Activated CD4-positive, alpha-beta memory T cell treated with anti-CD3 and anti-CD28 coated beads for 36 hours (primary cell): ENCODE data around the gene SRGAP1. TPM values are rescaled to one million over a fixed set of nuclear protein-coding genes. Genes with fewer than 3 reads are reported as not detected.

Experiments
- CTCF ChIA-PET: fragments of 350-600 bp; sonication (Branson Sonifier 250); formaldehyde crosslinking; loops from one replicate; lab custom pipeline; 2021; ENCODE audit warnings: antibody characterized with exemption, inconsistent platforms; lab: Charles Lee
- POLR2A ChIA-PET: fragments of 350-600 bp; sonication (Branson Sonifier 250); formaldehyde crosslinking; loops from one replicate; lab custom pipeline; 2021; ENCODE audit warnings: antibody characterized with exemption; lab: Charles Lee
- DNase-seq: peaks from one replicate; pipeline ENCODE4 v3.0.0-alpha.2; 2020
- H3K27ac Mint-ChIP-seq: one replicate; pipeline ENCODE4 v1.8.0; 2021; ENCODE audit warnings: mixed read lengths
- H3K27me3 Mint-ChIP-seq: one replicate; pipeline ENCODE4 v1.8.0; 2021; ENCODE audit warnings: mixed read lengths
- H3K36me3 Mint-ChIP-seq: one replicate; pipeline ENCODE4 v1.8.0; 2021; ENCODE audit warnings: mixed read lengths
- H3K4me1 Mint-ChIP-seq: one replicate; pipeline ENCODE4 v1.8.0; 2021; ENCODE audit warnings: low read depth, mixed read lengths
- H3K4me3 Mint-ChIP-seq: one replicate; pipeline ENCODE4 v1.8.0; 2021; ENCODE audit warnings: mild to moderate bottlenecking, mixed read lengths
- H3K9me3 Mint-ChIP-seq: one replicate; pipeline ENCODE4 v1.8.0; 2021; ENCODE audit warnings: mixed read lengths
- intact Hi-C: fragments of 100-400 bp; cut with micrococcal nuclease; formaldehyde crosslinking; loops from one replicate; pipeline ENCODE4 v1.15.1; 2023
- total RNA-seq, 2 experiments: library from RNA; stranded (reverse); gene quantifications; one replicate each; pipeline ENCODE4 v1.2.3, GENCODE V29; 2021

SRGAP1 gene
- total RNA-seq, 2 experiments from 2014 or later, result 0.10 to 0.12 TPM

DNA sequence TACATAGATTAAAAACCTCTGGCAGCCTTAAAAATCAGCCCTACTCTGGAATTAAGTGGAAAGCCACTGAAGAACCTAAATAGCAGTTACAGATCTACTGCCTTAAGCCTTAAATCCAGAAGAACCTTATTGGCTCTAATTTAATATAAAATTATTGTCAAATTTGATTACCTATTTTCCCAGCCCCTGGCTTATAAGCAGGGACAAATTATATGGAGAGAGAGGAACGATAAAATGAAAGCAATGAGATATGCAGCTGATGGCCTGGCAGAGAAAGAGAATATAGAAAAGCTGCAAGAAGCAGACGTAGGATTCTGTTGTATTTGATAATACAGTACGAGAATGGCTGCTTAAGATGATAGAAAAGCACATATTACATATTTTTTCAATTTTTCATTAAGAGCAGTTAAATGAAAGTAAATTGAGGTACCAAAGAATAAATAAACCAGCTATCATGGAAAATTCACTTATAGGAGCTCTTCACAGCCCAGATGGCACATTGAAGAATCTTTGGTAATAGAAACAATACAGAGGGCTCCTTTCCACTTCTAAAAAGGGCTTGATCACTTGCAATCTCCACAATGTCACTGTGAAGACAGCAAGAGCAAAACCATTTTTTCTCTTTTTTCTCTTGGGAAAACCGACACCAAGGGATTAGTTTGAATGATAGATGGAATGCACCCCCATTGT, 248.2 kb downstream of the SRGAP1 start:
- Mint-ChIP-seq H3K4me1 (no peaks in the 10 kb centered on the region), H3K27ac (no peak overlapping the region), H3K9me3 (no peaks in the 10 kb centered on the region), H3K4me3 (no peak overlapping the region), H3K27me3 (no peaks in the 10 kb centered on the region), H3K36me3 (no peaks in the 10 kb centered on the region)
- DNase-seq, result no peak
- CTCF ChIA-PET, result no interaction called here
- intact Hi-C loops, result no loop called here
- POLR2A ChIA-PET, result no interaction called here

DNA sequence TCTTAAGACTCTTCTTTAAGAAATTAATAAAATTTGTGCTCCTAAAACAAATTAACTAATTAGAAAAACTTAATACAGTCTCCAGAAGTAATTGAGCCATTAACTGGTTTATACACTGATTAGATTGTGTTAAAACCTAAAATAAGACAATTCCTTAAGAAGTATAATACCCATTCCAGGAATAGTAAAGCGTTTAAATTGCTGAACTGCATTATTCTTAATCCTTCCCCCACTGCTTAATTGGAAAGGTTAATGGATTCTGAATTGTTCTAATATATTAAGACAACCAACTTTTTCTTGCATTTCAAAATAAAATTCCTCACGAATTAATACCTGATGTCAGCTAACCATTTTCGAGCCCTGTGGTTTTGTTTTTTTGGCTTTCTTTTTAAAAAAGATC, 249.2 kb downstream of the SRGAP1 start:
- H3K4me3 Mint-ChIP-seq, result no peak overlapping the region
- DNase-seq, result no peak
- H3K4me1 Mint-ChIP-seq, result no peaks in the 10 kb centered on the region
- peaks cover 1% of the 10 kb centered on the region for H3K27me3 Mint-ChIP-seq
- H3K27ac Mint-ChIP-seq, result no peak overlapping the region
- H3K9me3 Mint-ChIP-seq, result no peaks in the 10 kb centered on the region
- CTCF ChIA-PET, result no interaction called here
- POLR2A ChIA-PET, result no interaction called here
- intact Hi-C loops, result no loop called here
- no peaks in the 10 kb centered on the region for H3K36me3 Mint-ChIP-seq

DNA sequence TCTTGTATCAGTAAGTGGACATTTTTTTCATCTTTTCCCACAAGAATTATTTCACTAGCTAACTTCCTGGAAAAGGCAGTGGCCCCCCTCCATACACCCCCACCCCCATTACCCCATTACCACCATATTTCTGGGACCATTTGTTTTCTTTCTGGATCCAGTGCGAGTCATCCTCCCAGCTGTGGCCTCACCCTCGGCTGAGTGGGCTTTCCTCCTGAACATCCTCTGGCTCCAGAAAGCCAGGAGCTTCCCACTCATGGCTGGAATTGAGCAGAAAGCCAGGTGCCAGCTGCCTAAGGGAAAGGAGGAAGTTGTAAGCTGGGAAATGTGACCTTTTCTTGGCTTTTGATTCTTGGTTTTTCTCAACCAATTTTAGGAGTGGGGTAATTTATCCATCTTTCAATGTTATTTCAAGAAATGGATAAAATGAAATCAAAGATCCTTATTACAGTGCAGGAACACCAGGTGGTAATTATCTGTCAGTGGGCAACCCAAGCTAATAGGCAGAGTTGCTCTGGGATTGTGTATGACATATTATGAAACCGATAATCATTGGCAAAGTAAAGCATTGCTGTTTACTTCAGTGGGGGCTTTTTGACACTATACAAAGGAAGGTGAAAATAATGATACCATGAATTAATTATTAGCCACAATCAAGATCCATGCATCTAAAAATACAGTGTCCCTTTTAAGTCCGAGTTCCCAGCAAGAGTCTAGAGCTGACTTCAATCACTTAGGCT, 253.0 kb downstream of the SRGAP1 start:
- H3K4me1 Mint-ChIP-seq, result no peaks in the 10 kb centered on the region
- no peak for DNase-seq
- ChIA-PET POLR2A (no interaction called here), CTCF (no interaction called here)
- intact Hi-C loops, result no loop called here
- no peak overlapping the region for H3K27ac Mint-ChIP-seq
- H3K9me3 Mint-ChIP-seq, result no peaks in the 10 kb centered on the region
- peaks cover 13% of the 10 kb centered on the region for H3K27me3 Mint-ChIP-seq
- H3K4me3 Mint-ChIP-seq, result no peak overlapping the region
- no peaks in the 10 kb centered on the region for H3K36me3 Mint-ChIP-seq

DNA sequence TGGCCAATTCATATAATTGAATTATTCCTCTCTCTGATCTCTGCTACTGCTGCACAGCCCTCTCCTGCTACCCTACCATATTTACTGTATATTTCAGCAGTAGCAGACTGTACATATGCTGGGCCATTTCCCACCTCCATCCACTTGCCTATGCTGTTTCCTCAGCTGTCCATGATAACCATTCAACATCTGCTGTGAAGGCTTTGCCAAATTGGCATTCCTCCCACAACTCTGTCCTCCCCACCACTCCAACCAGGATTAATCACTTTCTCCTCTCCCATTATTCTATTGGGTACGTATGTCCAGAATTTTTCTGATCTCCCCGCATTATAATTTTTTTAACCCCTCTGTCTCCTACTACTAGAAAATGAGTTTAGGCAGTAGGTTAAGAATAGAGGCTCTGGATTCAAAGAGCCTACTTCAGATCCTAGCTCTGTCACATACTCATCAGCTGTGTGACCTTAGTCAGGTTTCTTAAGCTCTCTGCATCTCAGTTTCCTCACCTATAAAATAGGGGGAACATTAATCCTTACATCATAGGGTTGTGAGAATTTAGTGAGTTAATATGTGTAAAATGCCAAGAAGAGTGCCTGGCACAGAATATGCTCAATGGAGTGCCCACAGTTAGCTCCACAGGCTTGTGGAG, 254.3 kb downstream of the SRGAP1 start:
- CTCF ChIA-PET, result no interaction called here
- Mint-ChIP-seq H3K36me3 (no peaks in the 10 kb centered on the region), H3K4me1 (no peaks in the 10 kb centered on the region), H3K9me3 (no peaks in the 10 kb centered on the region), H3K27me3 (peaks cover 13% of the 10 kb centered on the region), H3K4me3 (no peak overlapping the region), H3K27ac (no peak overlapping the region)
- POLR2A ChIA-PET, result no interaction called here
- no peak for DNase-seq
- intact Hi-C loops, result no loop called here

DNA sequence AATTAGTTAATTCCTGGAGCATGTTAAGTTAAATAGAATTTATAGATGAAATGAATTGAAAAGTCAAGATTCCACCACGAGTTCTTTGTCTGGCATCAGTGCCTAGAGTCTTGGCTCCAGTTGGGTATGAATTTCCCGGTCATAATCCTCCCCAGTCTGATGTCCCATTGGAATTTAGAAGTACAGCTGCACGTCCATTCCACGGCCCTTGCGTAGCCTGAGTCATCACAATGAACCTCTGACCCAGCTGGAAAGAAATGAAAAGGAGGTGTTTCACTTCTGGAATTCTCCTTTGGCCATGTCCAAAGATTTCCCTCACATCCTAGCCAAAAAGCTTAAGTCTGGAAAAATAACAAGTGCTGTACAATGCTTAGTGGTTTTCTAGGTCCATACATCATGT, 254.9 kb downstream of the SRGAP1 start:
- intact Hi-C loops, result no loop called here
- H3K4me3 Mint-ChIP-seq, result no peak overlapping the region
- H3K4me1 Mint-ChIP-seq, result no peaks in the 10 kb centered on the region
- ChIA-PET CTCF (no interaction called here), POLR2A (no interaction called here)
- H3K27ac Mint-ChIP-seq, result no peak overlapping the region
- no peaks in the 10 kb centered on the region for H3K9me3 Mint-ChIP-seq
- no peaks in the 10 kb centered on the region for H3K36me3 Mint-ChIP-seq
- peaks cover 13% of the 10 kb centered on the region for H3K27me3 Mint-ChIP-seq
- no peak for DNase-seq

DNA sequence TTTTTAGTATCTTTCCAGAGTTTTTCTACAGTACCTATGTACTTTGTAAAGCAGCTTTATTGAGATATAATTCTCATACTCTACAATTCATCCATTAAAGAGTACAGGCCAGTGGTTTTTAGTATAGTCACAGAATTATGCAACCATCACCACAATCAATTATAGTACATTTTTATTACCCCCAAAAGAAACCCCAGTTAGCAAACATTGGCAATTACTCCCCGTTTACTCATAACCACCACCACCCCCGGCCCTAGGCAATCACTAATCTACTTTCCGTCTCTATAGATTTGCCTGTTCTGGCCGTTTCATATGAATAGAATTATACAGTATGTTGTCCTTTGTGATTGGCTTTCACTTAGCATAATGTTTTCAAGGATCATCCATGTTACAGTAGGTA, 257.8 kb downstream of the SRGAP1 start:
- Mint-ChIP-seq H3K9me3 (no peaks in the 10 kb centered on the region), H3K4me3 (no peak overlapping the region), H3K27me3 (peaks cover 19% of the 10 kb centered on the region), H3K27ac (no peak overlapping the region), H3K4me1 (no peaks in the 10 kb centered on the region), H3K36me3 (no peaks in the 10 kb centered on the region)
- ChIA-PET CTCF (no interaction called here), POLR2A (no interaction called here)
- intact Hi-C loops, result no loop called here
- DNase-seq, result no peak

DNA sequence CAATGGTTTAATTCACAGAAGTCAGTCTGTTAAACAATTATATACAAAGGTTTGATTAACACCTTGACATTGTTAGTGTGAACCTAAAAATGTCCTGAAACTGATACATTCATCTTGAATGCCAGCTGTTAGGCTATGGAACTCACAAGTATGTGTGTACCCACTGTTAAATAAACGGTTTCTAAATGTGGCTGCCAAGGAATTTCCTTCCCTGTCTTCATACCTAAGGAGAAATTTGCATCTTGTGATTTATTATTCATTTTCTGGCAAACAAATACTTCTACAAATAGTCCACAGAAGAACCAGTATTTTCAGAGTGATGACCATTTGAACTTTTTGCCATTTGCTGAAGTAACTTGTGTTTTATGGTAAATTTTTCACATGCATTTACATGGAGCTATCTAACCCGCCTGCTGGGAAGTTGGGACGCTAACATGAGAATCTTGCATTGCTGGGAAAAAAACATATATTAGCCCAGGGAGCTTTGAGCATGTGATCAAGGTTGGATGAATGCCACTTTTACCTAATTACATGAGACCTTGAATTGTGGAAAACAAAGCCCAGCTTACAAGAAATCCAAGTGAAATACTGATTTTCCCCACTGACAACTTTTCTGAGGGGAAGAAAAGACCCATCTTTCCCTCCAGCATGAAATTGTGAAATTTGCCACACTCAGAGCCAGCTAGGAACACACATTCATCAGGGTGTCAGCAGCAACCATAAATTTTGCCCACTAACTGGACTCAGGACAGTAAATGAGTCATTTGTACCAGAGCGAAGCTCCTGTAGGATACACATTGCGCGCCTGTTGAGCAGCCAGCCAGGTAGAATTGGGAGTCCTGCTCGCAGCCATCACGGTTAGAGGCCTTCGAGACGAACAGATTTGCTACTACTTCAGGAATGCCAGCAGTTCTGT, 259.6 kb downstream of the SRGAP1 start:
- intact Hi-C loops, result no loop called here
- no peak for DNase-seq
- CTCF ChIA-PET, result no interaction called here
- Mint-ChIP-seq H3K4me3 (no peak overlapping the region), H3K36me3 (no peaks in the 10 kb centered on the region), H3K27me3 (peaks cover 19% of the 10 kb centered on the region), H3K27ac (no peak overlapping the region), H3K4me1 (no peaks in the 10 kb centered on the region), H3K9me3 (no peaks in the 10 kb centered on the region)
- POLR2A ChIA-PET, result no interaction called here

DNA sequence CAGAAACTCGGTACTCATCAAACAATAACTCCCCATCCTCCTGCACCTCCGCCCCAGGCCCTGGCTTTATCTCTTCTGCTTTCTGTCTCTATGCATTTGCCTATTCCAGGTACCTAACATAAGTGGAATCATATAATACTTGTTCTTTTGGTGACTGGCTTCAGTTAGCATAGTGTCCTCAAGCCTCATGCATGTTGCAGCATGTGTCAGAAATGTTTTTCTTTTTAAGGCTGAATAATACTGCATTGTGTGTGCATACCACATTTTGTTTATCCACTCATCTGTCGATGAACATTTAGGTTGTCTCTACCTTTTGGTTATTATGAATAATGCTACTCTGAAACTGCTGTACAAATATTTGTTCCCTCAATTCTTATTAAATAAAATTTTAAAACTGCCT, 260.5 kb downstream of the SRGAP1 start:
- DNase-seq, result no peak
- intact Hi-C loops, result no loop called here
- H3K9me3 Mint-ChIP-seq, result no peaks in the 10 kb centered on the region
- H3K4me1 Mint-ChIP-seq, result no peaks in the 10 kb centered on the region
- ChIA-PET POLR2A (no interaction called here), CTCF (no interaction called here)
- peaks cover 19% of the 10 kb centered on the region for H3K27me3 Mint-ChIP-seq
- H3K36me3 Mint-ChIP-seq, result no peaks in the 10 kb centered on the region
- H3K4me3 Mint-ChIP-seq, result no peak overlapping the region
- no peak overlapping the region for H3K27ac Mint-ChIP-seq

DNA sequence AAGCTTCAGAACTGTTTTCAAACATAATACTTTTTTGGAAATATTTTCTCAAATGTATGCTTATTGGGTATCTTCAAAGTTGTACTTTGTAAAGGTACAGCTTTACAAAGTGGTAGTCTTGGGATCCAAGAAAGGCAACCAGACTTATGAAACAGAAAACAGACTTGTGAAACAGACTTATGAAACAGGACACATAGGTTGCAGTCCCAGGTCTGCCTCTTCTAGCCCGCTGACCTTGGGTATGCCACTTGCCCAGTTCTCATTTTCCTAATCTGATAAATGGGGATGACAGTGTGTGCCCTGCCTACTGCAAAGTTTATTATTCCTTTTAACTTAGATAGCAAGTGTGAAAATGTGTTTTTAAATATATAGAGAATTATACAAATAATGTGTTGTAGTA, 263.3 kb downstream of the SRGAP1 start:
- CTCF ChIA-PET, result no interaction called here
- H3K9me3 Mint-ChIP-seq, result peaks cover 3% of the 10 kb centered on the region
- H3K27me3 Mint-ChIP-seq, result peaks cover 10% of the 10 kb centered on the region
- intact Hi-C loops, result no loop called here
- no peaks in the 10 kb centered on the region for H3K4me1 Mint-ChIP-seq
- H3K4me3 Mint-ChIP-seq, result no peak overlapping the region
- no peaks in the 10 kb centered on the region for H3K36me3 Mint-ChIP-seq
- no peak overlapping the region for H3K27ac Mint-ChIP-seq
- POLR2A ChIA-PET, result no interaction called here
- DNase-seq, result no peak

DNA sequence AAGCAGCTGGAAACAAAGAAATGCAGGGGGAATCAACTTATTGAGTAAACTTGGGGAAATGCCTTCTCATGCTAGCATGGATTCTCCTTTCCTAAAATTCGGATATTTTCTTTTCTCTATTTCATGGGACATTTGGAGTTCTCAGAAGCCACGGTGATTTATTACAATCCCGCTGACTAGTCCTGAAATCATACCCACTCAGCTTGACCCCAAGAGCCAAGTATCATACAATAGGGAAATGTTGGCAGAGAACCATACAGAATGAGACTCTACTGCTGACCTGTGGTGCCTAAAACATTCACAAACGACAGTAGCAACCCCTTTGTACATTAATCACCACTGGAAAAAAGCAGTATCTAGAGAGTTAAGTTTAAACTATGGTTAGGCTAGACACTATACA, 265.2 kb downstream of the SRGAP1 start:
- intact Hi-C loops, result no loop called here
- POLR2A ChIA-PET, result no interaction called here
- Mint-ChIP-seq H3K27ac (no peak overlapping the region), H3K4me3 (no peak overlapping the region), H3K9me3 (peaks cover 3% of the 10 kb centered on the region), H3K4me1 (no peaks in the 10 kb centered on the region), H3K36me3 (no peaks in the 10 kb centered on the region), H3K27me3 (peaks cover 10% of the 10 kb centered on the region)
- CTCF ChIA-PET, result no interaction called here
- DNase-seq, result no peak

DNA sequence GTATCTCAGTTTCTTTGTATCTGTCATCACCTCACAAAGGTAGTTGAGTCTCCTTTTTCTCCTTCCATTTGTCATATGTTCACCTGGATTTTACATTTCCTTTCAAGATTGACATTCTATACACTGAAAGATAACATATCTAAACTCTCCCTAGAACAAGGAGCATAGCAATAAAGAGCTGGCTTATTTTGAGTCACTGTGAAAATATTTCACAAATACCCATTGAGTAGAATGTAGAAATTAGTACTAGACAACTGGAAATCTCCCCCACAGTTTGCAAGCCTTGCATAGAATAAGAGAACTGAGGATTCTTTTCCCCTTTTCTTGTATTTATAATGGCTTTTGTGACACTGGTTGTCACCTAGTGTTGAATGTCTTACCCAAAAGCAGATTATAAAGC, 266.4 kb downstream of the SRGAP1 start:
- DNase-seq, result no peak
- H3K27ac Mint-ChIP-seq, result no peak overlapping the region
- H3K9me3 Mint-ChIP-seq, result peaks cover 3% of the 10 kb centered on the region
- no peaks in the 10 kb centered on the region for H3K36me3 Mint-ChIP-seq
- ChIA-PET CTCF (no interaction called here), POLR2A (no interaction called here)
- intact Hi-C loops, result no loop called here
- no peaks in the 10 kb centered on the region for H3K4me1 Mint-ChIP-seq
- H3K27me3 Mint-ChIP-seq, result peaks cover 10% of the 10 kb centered on the region
- H3K4me3 Mint-ChIP-seq, result no peak overlapping the region

DNA sequence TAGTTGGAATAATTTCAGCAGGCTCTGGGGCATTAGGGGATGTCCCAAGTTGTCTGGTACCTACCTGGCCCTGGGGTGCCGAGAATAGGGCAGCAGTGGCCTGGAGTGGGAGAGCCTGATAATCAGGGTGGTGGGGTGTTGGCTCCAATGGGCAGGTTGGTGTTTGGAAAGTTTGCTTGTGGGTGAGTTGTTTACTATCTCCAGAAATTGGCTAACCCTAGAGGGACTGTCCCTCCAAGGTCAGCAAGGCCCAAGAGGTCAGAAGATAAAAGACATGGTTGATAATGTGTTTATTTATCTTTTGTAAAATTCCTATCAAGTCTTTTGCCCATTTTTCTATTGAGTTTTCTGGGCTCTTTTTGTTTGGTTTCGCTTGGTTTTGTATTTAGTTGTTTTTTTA, 272.5 kb downstream of the SRGAP1 start:
- intact Hi-C loops, result no loop called here
- DNase-seq, result no peak
- ChIA-PET POLR2A (no interaction called here), CTCF (no interaction called here)
- Mint-ChIP-seq H3K9me3 (peaks cover 3% of the 10 kb centered on the region), H3K27ac (no peak overlapping the region), H3K27me3 (peaks cover 9% of the 10 kb centered on the region), H3K4me3 (no peak overlapping the region), H3K36me3 (no peaks in the 10 kb centered on the region), H3K4me1 (no peaks in the 10 kb centered on the region)
